ENCODE data around the gene DHX35.

DNA sequence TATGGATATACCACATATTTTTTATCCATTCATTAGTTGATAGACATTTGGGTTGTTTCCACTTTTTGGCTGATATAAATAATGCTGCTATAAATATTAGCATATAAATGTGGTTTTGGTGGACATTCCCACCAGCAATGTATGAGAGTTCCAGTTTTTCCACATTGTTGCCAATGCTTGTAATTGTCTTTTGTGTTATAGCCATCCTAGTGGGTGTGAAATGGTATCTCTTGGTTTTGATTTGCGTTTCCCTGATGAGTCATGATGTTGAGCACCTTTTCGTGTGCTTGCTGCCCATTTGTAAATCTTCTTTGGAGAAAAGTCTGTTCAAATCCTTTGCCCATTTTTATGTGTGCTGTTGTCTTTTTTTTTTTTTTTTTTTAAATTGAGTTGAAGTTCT, 54.4 kb downstream of the DHX35 start:
- TF ChIP-seq EZH2 (IDR thresholded peaks at IDR 0.05) (no peak), POLR2AphosphoS5 (IDR thresholded peaks at IDR 0.05; ENCODE audit: borderline replicate concordance, low read depth, low read length) (no peak)

Data from SK-N-MC (cell line).